BLaER1 treated with 17β-estradiol and CSF1 and Interleukin-3, amounts not matched to agents 10 nM and 100 nM (cell line): ENCODE measurements around the gene KRTAP4-5.
"Not testable (repeated sequence)": the region's sequence is repeated elsewhere in the genome, so short reads cannot be mapped to it uniquely, and the experiment has no call there.

Experiments used
- H3K27ac ChIP-seq, 11 experiments: shearing (Covaris generic); formaldehyde crosslinking; 2 replicates each; pipeline ENCODE4 v1.8.1; 2022
- H3K27me3 ChIP-seq, 11 experiments: shearing (Covaris generic); formaldehyde crosslinking; 2 replicates each; pipeline ENCODE4 v1.8.1; 2022
- H3K36me3 ChIP-seq, 11 experiments: shearing (Covaris generic); formaldehyde crosslinking; 2 replicates each; pipeline ENCODE4 v1.8.1; 2022
- H3K4me1 ChIP-seq, 10 experiments: shearing (Covaris generic); formaldehyde crosslinking; 2 replicates each; pipeline ENCODE4 v1.8.1; 2022
- H3K4me2 ChIP-seq, 11 experiments: shearing (Covaris generic); formaldehyde crosslinking; 2 replicates each; pipeline ENCODE4 v1.8.1; 2022
- H3K4me3 ChIP-seq, 10 experiments: shearing (Covaris generic); formaldehyde crosslinking; 2 replicates each; pipeline ENCODE4 v1.8.1; 2022
- H3K9ac ChIP-seq, 11 experiments: shearing (Covaris generic); formaldehyde crosslinking; 2 replicates each; pipeline ENCODE4 v1.8.1; 2022
- H3K9me3 ChIP-seq, 11 experiments: shearing (Covaris generic); formaldehyde crosslinking; replicated peaks in 1 of 11; 2 replicates each; pipeline ENCODE4 v1.8.1; 2022
- H4K20me1 ChIP-seq, 11 experiments: shearing (Covaris generic); formaldehyde crosslinking; 2 replicates each; pipeline ENCODE4 v1.8.1; 2022
- Cebpa-rat ChIP-seq, 11 experiments: shearing (Covaris generic); IDR thresholded peaks; 2 replicates each; pipeline ENCODE4 v1.8.1; 2022

The KRTAP4-5 gene

GRCh38 chr17:41118721-41119120, 30.9 kb downstream of the KRTAP4-5 start:
- Histone ChIP-seq H3K27me3 (no peaks in the 10 kb centered on the region), H3K36me3 (peaks cover 0 to 3% (median 0%) of the 10 kb centered on the region in 11 experiments; a peak in 1 of 22 replicates), H3K9ac (no peak overlapping the region), H3K4me3 (no peak overlapping the region), H3K4me1 (peaks cover 13 to 49% (median 26%) of the 10 kb centered on the region in 10 experiments), H4K20me1 (no peaks in the 10 kb centered on the region), H3K27ac (no peak overlapping the region), H3K4me2 (peak overlapping the region in 2 of 11 experiments; percentile 23 to 39; a peak in 2 of 22 replicates), H3K9me3 (peaks cover 17 to 51% (median 38%) of the 10 kb centered on the region in 11 experiments)
- no peak for TF ChIP-seq Cebpa-rat (IDR thresholded peaks at IDR 0.05)

- H3K4me3 ChIP-seq, H4K20me1 ChIP-seq, H3K27me3 ChIP-seq, H3K27ac ChIP-seq, H3K36me3 ChIP-seq, H3K9ac ChIP-seq: not testable (repeated sequence)
- Histone ChIP-seq H3K4me1 (peaks cover 9 to 44% (median 23%) of the 10 kb centered on the region in 10 experiments), H3K9me3 (peaks cover 25 to 51% (median 38%) of the 10 kb centered on the region in 11 experiments), H3K4me2 (peak within 1 kb of the TSS in 3 of 11 experiments; percentile 3 to 39 (median 23); a peak in 2 of 22 replicates)
Measured at GRCh38 chr17:41117846-41118386, 31.7 kb downstream of the KRTAP4-5 start, which contains the start of gene KRTAP4-11. KRTAP4-11 (minus strand) TSS chr17:41118373; CDS start chr17:41118315, 58 bp downstream.

GRCh38 chr17:41116297-41116696, 33.3 kb downstream of the KRTAP4-5 start:
- peak overlapping the region in 6 of 11 experiments; percentile 17 to 74 (median 37); a peak in 9 of 22 replicates for H3K4me2 ChIP-seq
- no peak overlapping the region for H3K4me3 ChIP-seq
- H3K4me1 ChIP-seq: peaks cover 9 to 44% (median 23%) of the 10 kb centered on the region in 10 experiments
- peaks cover 0 to 6% (median 0%) of the 10 kb centered on the region in 11 experiments; a peak in 2 of 22 replicates for H3K36me3 ChIP-seq
- no peaks in the 10 kb centered on the region for H3K27me3 ChIP-seq
- TF ChIP-seq Cebpa-rat (IDR thresholded peaks at IDR 0.05): no peak
- H3K9ac ChIP-seq: no peak overlapping the region
- H3K27ac ChIP-seq: no peak overlapping the region
- peaks cover 34 to 53% (median 42%) of the 10 kb centered on the region in 11 experiments for H3K9me3 ChIP-seq
- no peaks in the 10 kb centered on the region for H4K20me1 ChIP-seq

GRCh38 chr17:41111151-41111885, 38.3 kb downstream of the KRTAP4-5 start:
- Histone ChIP-seq H3K9ac (no peak overlapping the region), H3K4me3 (no peak overlapping the region), H3K27me3 (no peaks in the 10 kb centered on the region), H3K4me1 (peaks cover 9 to 22% (median 14%) of the 10 kb centered on the region in 10 experiments; a peak in 19 of 20 replicates), H3K27ac (no peak overlapping the region), H3K4me2 (no peak overlapping the region), H4K20me1 (no peaks in the 10 kb centered on the region), H3K9me3 (peaks cover 40 to 61% (median 52%) of the 10 kb centered on the region in 11 experiments), H3K36me3 (peaks cover 0 to 6% (median 0%) of the 10 kb centered on the region in 11 experiments; a peak in 2 of 22 replicates)
- no peak for TF ChIP-seq Cebpa-rat (IDR thresholded peaks at IDR 0.05)

- H4K20me1 ChIP-seq, H3K27me3 ChIP-seq, H3K4me3 ChIP-seq, H3K36me3 ChIP-seq, H3K9ac ChIP-seq: not testable (repeated sequence)
- peak overlapping the region in 1 of 11 experiments; percentile 21; a peak in 2 of 22 replicates for H3K27ac ChIP-seq
- peak overlapping the region in 9 of 11 experiments; percentile 3 to 73 (median 51); a peak in 13 of 22 replicates for H3K4me2 ChIP-seq
- peaks cover 29 to 51% (median 41%) of the 10 kb centered on the region in 11 experiments for H3K9me3 ChIP-seq
- peaks cover 9 to 15% (median 13%) of the 10 kb centered on the region in 10 experiments; a peak in 19 of 20 replicates for H3K4me1 ChIP-seq
Measured at GRCh38 chr17:41108728-41109386, 40.8 kb downstream of the KRTAP4-5 start.

GRCh38 chr17:41107941-41108450, 41.6 kb downstream of the KRTAP4-5 start:
- H3K27ac ChIP-seq: peak overlapping the region in 1 of 11 experiments; percentile 21; a peak in 1 of 22 replicates
- no peaks in the 10 kb centered on the region for H3K27me3 ChIP-seq
- TF ChIP-seq Cebpa-rat (IDR thresholded peaks at IDR 0.05): no peak
- peak overlapping the region; percentile 3 to 73 (median 49); a peak in 19 of 22 replicates for H3K4me2 ChIP-seq
- no peak overlapping the region for H3K9ac ChIP-seq
- peaks cover 0 to 6% (median 0%) of the 10 kb centered on the region in 11 experiments; a peak in 1 of 22 replicates for H3K36me3 ChIP-seq
- peaks cover 21 to 42% (median 32%) of the 10 kb centered on the region in 11 experiments for H3K9me3 ChIP-seq
- peaks cover 9 to 15% (median 13%) of the 10 kb centered on the region in 10 experiments; a peak in 19 of 20 replicates for H3K4me1 ChIP-seq
- no peak overlapping the region for H3K4me3 ChIP-seq
- no peaks in the 10 kb centered on the region for H4K20me1 ChIP-seq

- Histone ChIP-seq H3K4me1 (peaks cover 11 to 17% (median 15%) of the 10 kb centered on the region in 10 experiments), H3K9me3 (peaks cover 0 to 16% (median 6%) of the 10 kb centered on the region in 11 experiments; a peak in 12 of 22 replicates)
- H4K20me1 ChIP-seq, H3K36me3 ChIP-seq, H3K9ac ChIP-seq, H3K27me3 ChIP-seq, H3K27ac ChIP-seq, H3K4me2 ChIP-seq, H3K4me3 ChIP-seq: not testable (repeated sequence)
Measured at GRCh38 chr17:41105347-41105746, 44.3 kb downstream of the KRTAP4-5 start, which contains the start of gene KRTAP4-9. KRTAP4-9 (plus strand) TSS chr17:41105389; CDS start chr17:41105389, 0 bp downstream.

- H3K36me3 ChIP-seq, H3K4me3 ChIP-seq, H3K27me3 ChIP-seq, H3K27ac ChIP-seq, H3K9ac ChIP-seq, H3K4me2 ChIP-seq, H4K20me1 ChIP-seq: not testable (repeated sequence)
- Histone ChIP-seq H3K9me3 (peaks cover 0 to 13% (median 3%) of the 10 kb centered on the region in 11 experiments; a peak in 5 of 22 replicates), H3K4me1 (peaks cover 19 to 25% (median 23%) of the 10 kb centered on the region in 10 experiments)
Measured at GRCh38 chr17:41104386-41105038, 45.1 kb downstream of the KRTAP4-5 start.
